ENCODE results near the gene RPS6KA2. TPM values are rescaled to one million over a fixed set of nuclear protein-coding genes. Genes with fewer than 3 reads are reported as not detected.

RPS6KA2 gene
- total and polyA plus RNA-seq, 2 donors (not counting 3 experiments of a cell fraction or from before 2014, with no cell fraction given) = 54.5 to 75.8 TPM

DNA sequence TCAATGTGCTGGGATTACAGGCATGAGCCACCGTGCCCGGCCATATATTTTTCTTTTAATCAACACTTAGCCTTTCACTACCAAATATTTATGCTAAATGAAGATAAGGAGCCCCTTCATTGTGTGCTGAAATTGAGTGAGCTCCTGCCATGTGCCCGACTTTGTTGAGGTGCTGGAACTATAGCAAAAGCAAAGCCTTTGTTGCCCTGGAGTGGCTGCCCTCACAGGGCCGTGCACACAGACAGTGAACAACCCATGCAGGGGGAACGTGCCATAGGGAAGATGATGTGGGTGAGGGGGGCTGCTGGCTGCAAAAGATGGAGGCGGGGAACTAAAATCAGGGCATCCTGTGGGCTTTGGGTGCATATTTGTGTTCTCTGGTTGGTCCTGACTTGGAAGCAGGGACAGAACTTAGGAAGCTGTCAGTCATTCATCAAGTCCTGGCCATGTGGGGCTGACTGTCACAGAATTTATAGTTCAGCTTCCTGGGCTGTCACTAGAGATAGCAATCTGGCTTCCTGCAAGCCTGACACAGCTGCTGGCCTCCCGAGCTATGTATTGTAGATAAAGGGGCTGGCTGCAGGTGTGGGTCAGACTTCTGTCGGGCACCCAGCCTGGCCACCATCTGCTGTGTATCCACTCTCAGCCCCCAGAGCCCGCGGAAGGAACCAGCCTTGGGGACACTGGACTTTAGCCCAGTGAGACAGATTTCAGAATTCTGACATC lies 187.5 kb downstream of the RPS6KA2 start:
- H3K4me1 ChIP-seq (ENCODE audit: control insufficient read depth, extremely low read depth, insufficient read depth, low read length) = peaks cover 10% of the 10 kb centered on the region
- dilution Hi-C loops (cut with MboI; ENCODE audit: extremely low pct_ligation_motif_present, low sequenced_read_pairs) (no loop called here), intact Hi-C loops (cut with micrococcal nuclease) (loop anchor here (1.0 to 5.0 kb wide), 2 partner anchors 49 to 188 kb away; partner anchors contain the start of gene RPS6KA2)
- DNase-seq (ENCODE audit: low read depth, low spot score) = peak; percentile 63
- no peaks in the 10 kb centered on the region for H3K79me2 ChIP-seq (ENCODE audit: control insufficient read depth, insufficient read depth, low read length)
- no peak overlapping the region for H3K9ac ChIP-seq (replicated peaks; ENCODE audit: extremely low read depth, insufficient read depth, low read length)
- no peaks in the 10 kb centered on the region for H3K27me3 ChIP-seq (ENCODE audit: control insufficient read depth in 2 of 2, insufficient read depth in 2 of 2, low read length in 2 of 2)
- no TSS peak for BruUV-seq (replicated peaks)
- H3K9me1 ChIP-seq (replicated peaks; ENCODE audit: control insufficient read depth, extremely low read depth, insufficient read depth, low read length) = no peaks in the 10 kb centered on the region
- POLR2A ChIA-PET = no interaction called here
- no peak overlapping the region for H3K27ac ChIP-seq (ENCODE audit: insufficient read depth, low read depth, low read length)
- CTCF ChIA-PET = interaction anchor here (1.4 to 1.9 kb wide), 2 partner anchors 15 to 58 kb away, joined by 3 to 5 read pairs; no protein-coding TSS in a partner anchor
- no peaks in the 10 kb centered on the region for H4K20me1 ChIP-seq (replicated peaks; ENCODE audit: control insufficient read depth, extremely low read depth, insufficient read depth, low read length)
- H3K9me3 ChIP-seq (replicated peaks; ENCODE audit: control insufficient read depth, insufficient read depth, low read length) = no peaks in the 10 kb centered on the region
- H3K4me2 ChIP-seq (ENCODE audit: insufficient read depth, low read length) = no peak overlapping the region
- H3K4me3 ChIP-seq (replicated peaks in 1 of 3; ENCODE audit: insufficient read depth in 1 of 3, low read depth in 1 of 3, low read length in 3 of 3) = no peak overlapping the region
- H2AFZ ChIP-seq (ENCODE audit: low read depth, low read length) = no peak overlapping the region
- peaks cover 0 to 10% of the 10 kb centered on the region in 2 experiments for H3K36me3 ChIP-seq (ENCODE audit: control insufficient read depth in 2 of 2, extremely low read depth in 1 of 2, insufficient read depth in 2 of 2, low read length in 2 of 2)
- peak; percentile 89 for FAIRE-seq
- TF ChIP-seq POLR2A (IDR thresholded peaks at IDR 0.05; ENCODE audit: low read depth, low read length) = no peak
- no peak for TF ChIP-seq EZH2 (IDR thresholded peaks at IDR 0.05; ENCODE audit: borderline replicate concordance, low read depth, low read length, severe bottlenecking)
- no peak for TF ChIP-seq MYC (IDR thresholded peaks at IDR 0.05; ENCODE audit: low read depth, low read length)
- peak; percentile 50 for TF ChIP-seq MAX (IDR thresholded peaks at IDR 0.05; ENCODE audit: insufficient read depth, insufficient read length)
- TF ChIP-seq POLR2AphosphoS5 (IDR thresholded peaks at IDR 0.05; ENCODE audit: insufficient read depth, low read depth, low read length) = peak; percentile 30
- no peak for TF ChIP-seq JUN (IDR thresholded peaks at IDR 0.05; ENCODE audit: borderline replicate concordance, insufficient read depth, insufficient read length, low read depth)
- no peak for TF ChIP-seq CTCF (IDR thresholded peaks at IDR 0.05; ENCODE audit: extremely low read depth in 1 of 2, insufficient read depth in 1 of 2, low read depth in 1 of 2, low read length in 2 of 2)
- peak; percentile 86 for TF ChIP-seq GATA2 (IDR thresholded peaks at IDR 0.05; ENCODE audit: insufficient read depth, insufficient read length, low read depth, low read length)
- TF ChIP-seq FOS (IDR thresholded peaks at IDR 0.05; ENCODE audit: borderline replicate concordance, insufficient read depth, low read length) = no peak

All from endothelial cell of umbilical vein (primary cell).